ENCODE results near the gene XIRP2. TPM values are rescaled to one million over a fixed set of nuclear protein-coding genes. Genes with fewer than 3 reads are reported as not detected.

Gene XIRP2
- total RNA-seq, 1 donor from 2014 or later, result 0.05 TPM

GRCh38 chr2:166996465-166996864, 108.2 kb downstream of the XIRP2 start:
- no peak for DNase-seq (ENCODE audit: low read depth, low spot score)
- Mint-ChIP-seq H3K36me3 (ENCODE audit: low read depth) (peaks cover 3% of the 10 kb centered on the region), H3K27me3 (ENCODE audit: low read depth) (no peaks in the 10 kb centered on the region), H3K4me3 (no peak overlapping the region), H3K27ac (ENCODE audit: unreplicated experiment) (no peak overlapping the region), H3K9me3 (peaks cover 3% of the 10 kb centered on the region), H3K4me1 (no peaks in the 10 kb centered on the region)
- no peak for TF ChIP-seq CTCF (conservative IDR thresholded peaks at IDR 0.05)

GRCh38 chr2:167001165-167001564, 112.9 kb downstream of the XIRP2 start:
- Mint-ChIP-seq H3K27ac (ENCODE audit: unreplicated experiment) (no peak overlapping the region), H3K4me3 (no peak overlapping the region), H3K4me1 (no peaks in the 10 kb centered on the region), H3K9me3 (peaks cover 3% of the 10 kb centered on the region), H3K27me3 (ENCODE audit: low read depth) (no peaks in the 10 kb centered on the region), H3K36me3 (ENCODE audit: low read depth) (no peaks in the 10 kb centered on the region)
- DNase-seq (ENCODE audit: low read depth, low spot score), result no peak
- no peak for TF ChIP-seq CTCF (conservative IDR thresholded peaks at IDR 0.05)

- DNase-seq (ENCODE audit: low read depth, low spot score), result no peak
- Mint-ChIP-seq H3K4me1 (no peaks in the 10 kb centered on the region), H3K4me3 (no peak overlapping the region), H3K9me3 (no peaks in the 10 kb centered on the region), H3K27ac (ENCODE audit: unreplicated experiment) (no peak overlapping the region), H3K36me3 (ENCODE audit: low read depth) (no peaks in the 10 kb centered on the region), H3K27me3 (ENCODE audit: low read depth) (no peaks in the 10 kb centered on the region)
- no peak for TF ChIP-seq CTCF (conservative IDR thresholded peaks at IDR 0.05)
Observed at GRCh38 chr2:167005096-167005495, 116.8 kb downstream of the XIRP2 start.

GRCh38 chr2:167013227-167013626, 124.9 kb downstream of the XIRP2 start:
- H3K27me3 Mint-ChIP-seq (ENCODE audit: low read depth), result no peaks in the 10 kb centered on the region
- H3K4me1 Mint-ChIP-seq, result no peaks in the 10 kb centered on the region
- no peak for TF ChIP-seq CTCF (conservative IDR thresholded peaks at IDR 0.05)
- H3K4me3 Mint-ChIP-seq, result no peak overlapping the region
- H3K27ac Mint-ChIP-seq (ENCODE audit: unreplicated experiment), result no peak overlapping the region
- DNase-seq (ENCODE audit: low read depth, low spot score), result no peak
- H3K9me3 Mint-ChIP-seq, result no peaks in the 10 kb centered on the region
- H3K36me3 Mint-ChIP-seq (ENCODE audit: low read depth), result no peaks in the 10 kb centered on the region

- no peak for TF ChIP-seq CTCF (conservative IDR thresholded peaks at IDR 0.05)
- Mint-ChIP-seq H3K27me3 (ENCODE audit: low read depth) (no peaks in the 10 kb centered on the region), H3K4me3 (no peak overlapping the region), H3K9me3 (no peaks in the 10 kb centered on the region), H3K36me3 (ENCODE audit: low read depth) (no peaks in the 10 kb centered on the region), H3K27ac (ENCODE audit: unreplicated experiment) (no peak overlapping the region), H3K4me1 (no peaks in the 10 kb centered on the region)
- no peak for DNase-seq (ENCODE audit: low read depth, low spot score)
Observed at GRCh38 chr2:167015806-167016205, 127.5 kb downstream of the XIRP2 start.

GRCh38 chr2:167017021-167017420, 128.7 kb downstream of the XIRP2 start:
- no peaks in the 10 kb centered on the region for H3K36me3 Mint-ChIP-seq (ENCODE audit: low read depth)
- TF ChIP-seq CTCF (conservative IDR thresholded peaks at IDR 0.05), result no peak
- H3K9me3 Mint-ChIP-seq, result no peaks in the 10 kb centered on the region
- H3K27me3 Mint-ChIP-seq (ENCODE audit: low read depth), result no peaks in the 10 kb centered on the region
- no peak overlapping the region for H3K27ac Mint-ChIP-seq (ENCODE audit: unreplicated experiment)
- no peak overlapping the region for H3K4me3 Mint-ChIP-seq
- no peaks in the 10 kb centered on the region for H3K4me1 Mint-ChIP-seq
- no peak for DNase-seq (ENCODE audit: low read depth, low spot score)

Measured in neural crest cell (in vitro differentiated cells).